ENCODE measurements around the gene HOXD11. TPM values are rescaled to one million over a fixed set of nuclear protein-coding genes. Genes with fewer than 3 reads are reported as not detected.

HOXD11 gene
- total RNA-seq, 1 experiment from 2014 or later: not detected

DNA sequence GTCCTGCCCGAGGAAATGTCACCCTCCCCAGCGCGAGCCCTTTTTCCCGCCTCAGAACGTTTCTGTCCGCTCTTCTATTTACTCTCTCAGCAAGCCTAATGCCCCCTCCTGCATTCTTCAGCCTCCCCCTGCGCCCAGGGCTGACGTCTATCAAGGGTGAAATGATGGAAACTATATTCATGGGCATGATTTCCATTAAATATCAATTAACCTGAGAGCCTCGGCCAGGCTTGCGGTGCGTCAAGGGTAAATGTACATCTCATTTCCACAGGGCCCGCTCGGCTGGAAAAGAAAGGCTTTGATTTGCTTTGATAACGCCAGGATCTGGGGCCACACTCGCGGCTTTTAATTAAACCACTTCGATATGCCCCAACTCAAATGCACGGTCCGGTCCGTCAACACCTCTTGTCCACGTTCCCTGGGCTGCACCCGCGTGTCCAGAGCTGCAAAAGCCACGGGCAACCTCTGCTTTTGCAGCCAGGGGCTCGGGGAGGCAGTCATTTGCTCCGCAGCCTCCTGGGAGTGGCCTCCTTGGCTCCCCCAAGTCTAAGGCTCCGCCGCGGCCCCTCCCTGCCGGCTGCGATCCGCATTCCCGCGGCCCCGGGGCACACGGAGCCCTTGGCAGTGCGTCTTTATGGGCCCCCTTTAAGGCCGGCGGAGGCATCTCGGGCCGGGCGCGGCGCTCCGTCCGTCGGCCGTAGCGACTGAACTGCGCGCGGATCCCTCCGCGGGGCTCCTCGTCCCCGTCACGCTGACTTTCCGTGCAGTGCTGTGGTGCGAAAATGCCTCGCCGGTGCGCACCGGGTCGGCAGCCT, 22.1 kb downstream of the HOXD11 start, which contains the start of gene HOXD8:
Gene HOXD8, plus strand, starts transcription at position 724 of the 815 bp plus-strand sequence. CDS start 662 bp downstream, outside the sequence.
- Mint-ChIP-seq H3K27ac (no peak within 1 kb of the TSS), H3K36me3 (peaks cover 4% of the 10 kb centered on the region; the same call in 1 of the 2 replicates), H3K4me1 (peaks cover 23% of the 10 kb centered on the region), H3K9me3 (no peaks in the 10 kb centered on the region), H3K4me3 (peak within 1 kb of the TSS; percentile 59), H3K27me3 (ENCODE audit: low read depth) (peaks cover 98% of the 10 kb centered on the region)
- ChIA-PET POLR2A (no interaction called here), CTCF (interaction anchor here (0.6 to 3.2 kb wide), 11 partner anchors 9 to 1019 kb away, joined by 3 to 21 read pairs (median 4); no protein-coding TSS in a partner anchor)
- ATAC-seq: peak; percentile 33
- TF ChIP-seq OVOL2 (CRISPR knock-in tag; IDR thresholded peaks at IDR 0.05; ENCODE audit: borderline replicate concordance) (no peak), USF2 (CRISPR knock-in tag; IDR thresholded peaks at IDR 0.05) (0 out of 2 replicates have a peak, but pooled peaks have one; percentile 15)
- peak; percentile 65 for DNase-seq (ENCODE audit: low spot score)

GRCh38 chr2:176129813-176130146, 22.7 kb downstream of the HOXD11 start:
- TF ChIP-seq ZNF232 (CRISPR knock-in tag; IDR thresholded peaks at IDR 0.05) (no peak), ESRRA (CRISPR knock-in tag; IDR thresholded peaks at IDR 0.05; ENCODE audit: borderline replicate concordance) (no peak), NFATC4 (CRISPR knock-in tag; IDR thresholded peaks at IDR 0.05) (no peak), GTF2I (CRISPR knock-in tag; conservative IDR thresholded peaks at IDR 0.05) (no peak), ZNF396 (CRISPR knock-in tag; IDR thresholded peaks at IDR 0.05; ENCODE audit: borderline replicate concordance) (no peak), ZNF317 (CRISPR knock-in tag; IDR thresholded peaks at IDR 0.05; ENCODE audit: borderline replicate concordance, low read depth) (no peak), TP53 (CRISPR knock-in tag; IDR thresholded peaks at IDR 0.05) (no peak), ZNF263 (CRISPR knock-in tag; IDR thresholded peaks at IDR 0.05; ENCODE audit: low read depth) (no peak), ZNF281 (CRISPR knock-in tag; IDR thresholded peaks at IDR 0.05) (no peak), CBFB (CRISPR knock-in tag; IDR thresholded peaks at IDR 0.05; ENCODE audit: low read depth) (no peak), E2F5 (CRISPR knock-in tag; IDR thresholded peaks at IDR 0.05) (no peak), NFYB (CRISPR knock-in tag; conservative IDR thresholded peaks at IDR 0.05; ENCODE audit: low read depth) (no peak)
- TF ChIP-seq, protein P1, sequence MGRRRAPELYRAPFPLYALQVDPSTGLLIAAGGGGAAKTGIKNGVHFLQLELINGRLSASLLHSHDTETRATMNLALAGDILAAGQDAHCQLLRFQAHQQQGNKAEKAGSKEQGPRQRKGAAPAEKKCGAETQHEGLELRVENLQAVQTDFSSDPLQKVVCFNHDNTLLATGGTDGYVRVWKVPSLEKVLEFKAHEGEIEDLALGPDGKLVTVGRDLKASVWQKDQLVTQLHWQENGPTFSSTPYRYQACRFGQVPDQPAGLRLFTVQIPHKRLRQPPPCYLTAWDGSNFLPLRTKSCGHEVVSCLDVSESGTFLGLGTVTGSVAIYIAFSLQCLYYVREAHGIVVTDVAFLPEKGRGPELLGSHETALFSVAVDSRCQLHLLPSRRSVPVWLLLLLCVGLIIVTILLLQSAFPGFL (CRISPR knock-in tag; IDR thresholded peaks at IDR 0.05; ENCODE audit: borderline replicate concordance): no peak
- TF ChIP-seq, protein P2, sequence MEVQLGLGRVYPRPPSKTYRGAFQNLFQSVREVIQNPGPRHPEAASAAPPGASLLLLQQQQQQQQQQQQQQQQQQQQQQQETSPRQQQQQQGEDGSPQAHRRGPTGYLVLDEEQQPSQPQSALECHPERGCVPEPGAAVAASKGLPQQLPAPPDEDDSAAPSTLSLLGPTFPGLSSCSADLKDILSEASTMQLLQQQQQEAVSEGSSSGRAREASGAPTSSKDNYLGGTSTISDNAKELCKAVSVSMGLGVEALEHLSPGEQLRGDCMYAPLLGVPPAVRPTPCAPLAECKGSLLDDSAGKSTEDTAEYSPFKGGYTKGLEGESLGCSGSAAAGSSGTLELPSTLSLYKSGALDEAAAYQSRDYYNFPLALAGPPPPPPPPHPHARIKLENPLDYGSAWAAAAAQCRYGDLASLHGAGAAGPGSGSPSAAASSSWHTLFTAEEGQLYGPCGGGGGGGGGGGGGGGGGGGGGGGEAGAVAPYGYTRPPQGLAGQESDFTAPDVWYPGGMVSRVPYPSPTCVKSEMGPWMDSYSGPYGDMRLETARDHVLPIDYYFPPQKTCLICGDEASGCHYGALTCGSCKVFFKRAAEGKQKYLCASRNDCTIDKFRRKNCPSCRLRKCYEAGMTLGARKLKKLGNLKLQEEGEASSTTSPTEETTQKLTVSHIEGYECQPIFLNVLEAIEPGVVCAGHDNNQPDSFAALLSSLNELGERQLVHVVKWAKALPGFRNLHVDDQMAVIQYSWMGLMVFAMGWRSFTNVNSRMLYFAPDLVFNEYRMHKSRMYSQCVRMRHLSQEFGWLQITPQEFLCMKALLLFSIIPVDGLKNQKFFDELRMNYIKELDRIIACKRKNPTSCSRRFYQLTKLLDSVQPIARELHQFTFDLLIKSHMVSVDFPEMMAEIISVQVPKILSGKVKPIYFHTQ (CRISPR knock-in tag; IDR thresholded peaks at IDR 0.05): no peak
- TF ChIP-seq, protein P3, sequence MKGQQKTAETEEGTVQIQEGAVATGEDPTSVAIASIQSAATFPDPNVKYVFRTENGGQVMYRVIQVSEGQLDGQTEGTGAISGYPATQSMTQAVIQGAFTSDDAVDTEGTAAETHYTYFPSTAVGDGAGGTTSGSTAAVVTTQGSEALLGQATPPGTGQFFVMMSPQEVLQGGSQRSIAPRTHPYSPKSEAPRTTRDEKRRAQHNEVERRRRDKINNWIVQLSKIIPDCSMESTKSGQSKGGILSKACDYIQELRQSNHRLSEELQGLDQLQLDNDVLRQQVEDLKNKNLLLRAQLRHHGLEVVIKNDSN (CRISPR knock-in tag; IDR thresholded peaks at IDR 0.05): no peak
- TF ChIP-seq, protein P4, sequence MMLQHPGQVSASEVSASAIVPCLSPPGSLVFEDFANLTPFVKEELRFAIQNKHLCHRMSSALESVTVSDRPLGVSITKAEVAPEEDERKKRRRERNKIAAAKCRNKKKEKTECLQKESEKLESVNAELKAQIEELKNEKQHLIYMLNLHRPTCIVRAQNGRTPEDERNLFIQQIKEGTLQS (CRISPR knock-in tag; conservative IDR thresholded peaks at IDR 0.05): no peak
- Mint-ChIP-seq H3K27ac (no peak overlapping the region), H3K36me3 (0 out of 2 replicates have a peak, but pooled peaks cover 2% of the 10 kb centered on the region), H3K27me3 (ENCODE audit: low read depth) (peaks cover 98% of the 10 kb centered on the region), H3K9me3 (no peaks in the 10 kb centered on the region), H3K4me3 (peak overlapping the region; percentile 38; the same call in 1 of the 2 replicates), H3K4me1 (peaks cover 23% of the 10 kb centered on the region)
- POLR2A ChIA-PET: no interaction called here
- ATAC-seq: no peak
- DNase-seq (ENCODE audit: low spot score): no peak
- CTCF ChIA-PET: interaction anchor here (1.2 to 3.1 kb wide), 3 partner anchors 9 to 425 kb away, joined by 3 to 14 read pairs (median 3); no protein-coding TSS in a partner anchor

All from WTC11 (cell line).